Cerebellar cortex (tissue), 1 donor: ENCODE data around the gene CDH23.
A peak's percentile ranks its signal among the peaks of the same experiment; 100 is the strongest.

Experiments used
- DNase-seq: peaks from one replicate; pipeline ENCODE4 v3.0.0-alpha.2; 2015; ENCODE audit warnings: low spot score

CDH23 gene

GRCh38 chr10:71606257-71607081 is 209.7 kb downstream of the CDH23 start:
- DNase-seq = no peak

- no peak for DNase-seq
These were observed 210.3 kb downstream of the CDH23 start for GRCh38 chr10:71607082-71607443.

DNA sequence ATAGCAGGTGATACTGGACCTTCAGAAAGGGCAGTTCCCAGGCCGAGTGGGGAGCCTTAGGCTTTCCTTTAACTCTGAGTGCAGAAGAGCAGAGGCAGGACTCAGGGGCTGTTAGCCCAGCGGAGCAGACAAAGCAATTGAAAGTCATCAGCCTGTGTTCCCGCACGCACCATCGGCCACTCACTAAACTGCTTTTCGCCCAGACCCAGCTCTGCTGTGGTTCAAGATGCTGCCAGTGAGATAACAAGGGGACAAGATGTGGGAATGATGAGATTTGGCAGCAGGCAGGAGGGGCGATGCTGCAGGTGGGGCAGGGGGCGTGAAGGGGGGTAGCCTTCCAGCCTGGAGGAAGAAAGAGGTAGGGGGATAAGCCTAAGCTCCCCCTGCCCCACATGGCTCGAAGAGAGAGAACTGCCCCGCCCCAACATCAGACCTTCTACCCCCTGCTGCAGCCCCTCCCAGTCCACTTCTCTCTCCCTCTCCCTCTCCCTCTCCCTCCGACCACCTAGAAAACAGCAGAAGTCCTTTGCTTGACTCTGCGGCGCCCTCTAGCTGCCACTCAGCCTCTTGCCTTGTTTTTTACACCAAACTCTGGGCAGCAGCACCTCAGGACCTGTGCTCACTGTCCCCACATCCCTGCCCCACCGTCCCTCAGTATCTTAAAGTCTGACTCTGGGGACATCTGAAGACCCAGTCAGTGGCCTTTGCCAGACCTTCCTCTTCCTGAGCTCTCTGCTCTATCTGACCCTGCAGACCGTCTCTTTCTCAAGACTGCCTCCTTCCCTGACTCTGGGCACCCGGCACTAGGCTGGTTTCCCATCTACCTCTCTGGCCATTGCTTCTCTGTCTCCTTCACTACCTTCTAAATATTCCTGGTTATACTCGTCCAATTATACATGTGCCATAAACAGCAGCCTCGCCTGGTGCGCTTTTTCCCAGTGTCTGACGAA is 212.4 kb downstream of the CDH23 start:
- peak; percentile 87 for DNase-seq

GRCh38 chr10:71610651-71611050 is 213.9 kb downstream of the CDH23 start:
- no peak for DNase-seq

- no peak for DNase-seq
These were observed 214.4 kb downstream of the CDH23 start for GRCh38 chr10:71611131-71611530.

GRCh38 chr10:71611709-71612422 is 215.1 kb downstream of the CDH23 start:
- DNase-seq = no peak

DNA sequence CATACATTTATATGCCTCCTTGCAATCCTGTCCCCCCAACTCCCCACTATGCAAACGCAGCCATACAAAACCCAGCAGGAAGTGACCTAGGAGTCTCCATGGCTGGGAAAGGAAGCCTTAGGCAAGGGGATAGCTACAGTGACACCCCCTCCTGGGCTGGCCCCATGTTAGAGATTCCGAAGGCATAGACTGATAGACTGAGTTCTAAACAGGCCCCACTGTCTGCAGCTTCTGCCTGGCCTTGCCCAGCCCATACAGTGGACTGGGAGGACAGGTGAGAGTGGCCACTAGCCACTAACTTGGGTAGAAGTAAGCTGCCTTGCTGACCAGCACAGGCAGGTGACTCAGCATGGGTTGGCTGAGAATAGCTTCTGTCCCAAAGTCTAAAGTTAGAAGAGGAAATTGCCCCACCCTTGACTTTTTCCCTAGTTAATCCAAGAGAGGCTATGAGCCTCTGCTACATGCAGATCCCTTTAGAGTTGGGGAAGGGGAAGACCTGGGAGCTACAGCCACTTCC is 216.6 kb downstream of the CDH23 start:
- no peak for DNase-seq

DNA sequence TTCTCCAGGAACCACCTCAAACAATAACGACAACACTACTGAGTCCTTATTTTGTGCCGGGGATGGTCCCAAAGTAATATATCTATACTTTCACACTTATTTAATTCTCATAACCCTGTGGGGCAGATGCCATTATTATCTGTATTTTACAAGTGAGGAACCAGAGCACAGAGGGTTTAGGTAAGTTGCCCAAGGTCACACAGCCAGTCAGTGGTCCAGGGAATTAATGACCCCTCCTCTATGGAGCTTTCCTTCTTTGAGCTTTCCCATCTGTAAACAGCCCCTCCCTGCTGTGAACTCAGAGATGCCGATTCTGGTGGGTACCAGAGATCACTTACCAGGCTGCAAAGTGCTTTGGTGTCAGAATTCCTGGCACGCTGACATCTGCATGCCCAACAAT is 217.2 kb downstream of the CDH23 start:
- no peak for DNase-seq

DNA sequence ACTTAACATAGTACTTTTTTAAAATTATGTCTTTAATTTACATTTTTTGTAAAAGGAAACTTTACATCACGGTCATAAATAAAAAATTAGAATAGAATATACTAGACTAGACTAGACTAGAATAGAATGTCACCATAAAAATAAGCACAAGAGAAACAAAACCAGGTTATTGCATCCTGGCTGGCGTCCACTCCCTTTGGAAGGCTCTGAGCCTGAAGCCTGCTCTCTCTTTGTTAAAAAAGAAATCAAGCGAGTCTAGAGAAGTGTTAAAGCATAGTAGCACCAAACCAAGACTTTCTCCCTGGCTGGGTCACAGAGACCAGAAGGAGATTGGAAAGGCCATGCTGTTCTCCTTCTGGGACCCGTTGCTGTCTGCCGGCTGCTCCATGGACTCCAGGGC is 218.2 kb downstream of the CDH23 start:
- DNase-seq = no peak

GRCh38 chr10:71615538-71616329 is 219.0 kb downstream of the CDH23 start:
- no peak for DNase-seq

DNA sequence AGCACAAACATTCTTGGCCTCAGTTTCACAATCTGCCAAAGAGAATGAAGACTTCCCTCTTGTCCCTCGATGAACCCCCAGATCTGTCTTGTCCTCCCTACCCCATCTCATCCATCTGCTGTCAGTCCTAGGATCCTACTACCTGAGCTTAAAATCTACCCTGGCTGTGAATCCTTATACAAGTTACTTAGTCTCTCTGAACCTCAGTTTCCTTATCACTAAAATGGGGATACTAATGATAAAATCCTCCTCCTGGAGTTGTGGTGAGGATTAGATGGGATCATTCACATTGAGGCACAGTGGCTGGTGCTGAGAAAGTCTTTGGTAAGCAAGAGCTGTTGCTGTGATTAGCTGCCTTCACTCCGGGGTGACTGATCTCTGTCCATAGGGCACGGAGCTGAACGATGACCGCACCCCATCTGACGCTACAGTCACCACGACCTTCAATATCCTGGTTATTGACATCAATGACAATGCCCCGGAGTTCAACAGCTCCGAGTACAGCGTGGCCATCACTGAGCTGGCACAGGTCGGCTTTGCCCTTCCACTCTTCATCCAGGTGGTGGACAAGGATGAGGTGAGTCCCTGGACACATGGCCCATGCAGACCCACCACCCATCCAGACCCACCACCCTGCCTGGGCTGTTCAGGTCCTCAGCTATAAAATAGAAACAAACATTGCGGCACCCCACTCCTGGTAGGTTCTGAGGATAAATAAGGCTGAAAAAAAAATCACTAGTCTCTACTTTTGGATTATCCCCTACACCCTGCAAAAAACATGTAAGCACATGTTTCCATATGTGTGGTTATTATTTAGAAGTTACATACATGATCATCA is 220.3 kb downstream of the CDH23 start:
- DNase-seq = no peak

- DNase-seq = no peak
These were observed 221.5 kb downstream of the CDH23 start for GRCh38 chr10:71618176-71618575.

DNA sequence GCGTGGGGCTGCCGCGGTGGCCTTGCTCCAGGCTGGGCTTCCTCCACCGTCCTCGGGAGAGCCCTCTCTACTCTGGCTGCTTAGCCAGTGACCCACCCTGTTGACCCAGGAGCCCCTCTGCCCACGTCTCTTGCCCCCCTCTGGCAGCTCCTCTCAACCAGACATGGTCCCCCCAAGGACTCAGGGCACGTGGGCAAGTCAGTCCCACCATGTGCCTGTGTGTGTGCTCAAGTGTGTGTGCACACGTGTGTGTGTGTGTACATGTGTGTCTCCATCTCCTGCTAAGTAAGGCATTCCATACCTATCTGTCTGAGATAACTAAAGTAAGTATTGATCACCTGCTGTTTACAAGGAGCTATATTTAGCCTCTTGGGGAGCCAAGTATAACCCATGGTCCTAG is 221.9 kb downstream of the CDH23 start:
- no peak for DNase-seq

- DNase-seq = no peak
These were observed 223.9 kb downstream of the CDH23 start for GRCh38 chr10:71620642-71621041.

DNA sequence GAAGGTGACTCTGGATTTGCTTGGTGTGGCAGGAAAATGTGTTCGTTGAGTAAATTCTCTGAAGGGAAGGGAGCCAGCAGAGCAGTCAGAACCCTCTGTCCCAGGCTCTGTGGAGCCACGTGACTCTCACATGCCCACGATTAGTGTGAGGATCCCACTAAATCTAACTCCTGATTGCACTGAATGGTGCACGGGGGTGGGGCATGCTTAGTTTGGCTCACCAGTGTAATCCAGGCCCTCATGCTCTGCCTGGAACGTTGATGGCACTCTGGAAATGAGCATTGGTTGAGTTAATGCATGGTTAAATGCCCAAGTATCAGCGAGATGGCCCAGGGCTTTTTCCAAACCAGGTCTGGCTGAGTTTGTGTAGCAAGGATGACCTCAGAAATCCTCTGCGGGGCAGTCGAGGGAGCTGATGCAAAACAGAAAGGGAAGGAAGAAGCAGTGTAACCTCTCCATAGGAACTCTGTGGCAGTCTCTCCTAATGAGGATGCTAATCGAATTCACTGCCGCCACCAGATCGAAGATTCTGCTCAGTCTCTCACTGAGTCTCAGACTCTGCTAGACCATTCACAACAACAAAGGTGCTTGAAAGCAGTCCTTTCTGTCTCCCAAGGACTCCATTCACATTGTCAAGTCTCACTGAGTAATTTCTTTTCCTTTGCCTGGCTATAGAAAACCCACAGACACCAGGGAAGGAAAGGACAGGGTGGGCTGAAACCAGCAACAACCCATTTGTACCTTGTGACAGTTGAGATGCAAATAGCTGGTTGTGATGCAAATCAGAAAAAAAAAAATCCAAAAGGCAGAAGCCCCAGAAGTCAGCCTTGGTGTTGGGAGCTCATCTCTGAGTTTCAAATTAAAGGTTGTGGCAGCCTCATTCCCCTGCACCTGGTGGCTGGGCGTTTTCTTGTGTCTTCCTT is 224.8 kb downstream of the CDH23 start:
- peak; percentile 82 for DNase-seq

- DNase-seq = peak; percentile 61
These were observed 225.4 kb downstream of the CDH23 start for GRCh38 chr10:71622154-71622526.

DNA sequence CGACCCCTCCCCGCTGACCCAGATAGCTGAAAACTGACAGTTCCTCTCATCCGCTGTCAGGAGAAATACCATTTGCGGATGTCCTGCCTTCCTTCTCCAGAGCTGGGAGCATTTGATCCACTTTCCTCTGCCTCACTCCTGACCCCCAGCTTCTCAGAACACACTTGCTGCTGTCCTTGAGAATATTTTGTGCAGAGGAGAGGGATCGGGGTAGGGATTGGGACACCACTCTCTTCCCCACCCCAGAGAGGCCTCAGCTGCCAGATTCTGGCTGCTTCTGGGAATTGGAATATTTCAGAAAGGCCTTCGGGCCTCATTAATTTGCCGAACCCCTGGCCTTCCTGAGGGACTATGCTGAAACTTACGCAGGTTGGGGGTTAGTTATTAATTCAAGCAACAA is 225.9 kb downstream of the CDH23 start:
- no peak for DNase-seq

- DNase-seq = peak; percentile 60
These were observed 226.6 kb downstream of the CDH23 start for GRCh38 chr10:71623098-71623985.

GRCh38 chr10:71623986-71624291 is 227.2 kb downstream of the CDH23 start:
- DNase-seq = no peak
